Stimulated activated CD8-positive, alpha-beta memory T cell treated with anti-CD3 and anti-CD28 coated beads, Interleukin-7, amount 100 ng/mL, for 1 hour (primary cell): Measurements from ENCODE around the gene HES5.

ENCODE experiments used
- DNase-seq, 2 donors: peaks; one replicate each; pipeline ENCODE4 v3.0.0-alpha.2; 2020; ENCODE audit warnings: low read depth in 2 of 2

The HES5 gene

DNA sequence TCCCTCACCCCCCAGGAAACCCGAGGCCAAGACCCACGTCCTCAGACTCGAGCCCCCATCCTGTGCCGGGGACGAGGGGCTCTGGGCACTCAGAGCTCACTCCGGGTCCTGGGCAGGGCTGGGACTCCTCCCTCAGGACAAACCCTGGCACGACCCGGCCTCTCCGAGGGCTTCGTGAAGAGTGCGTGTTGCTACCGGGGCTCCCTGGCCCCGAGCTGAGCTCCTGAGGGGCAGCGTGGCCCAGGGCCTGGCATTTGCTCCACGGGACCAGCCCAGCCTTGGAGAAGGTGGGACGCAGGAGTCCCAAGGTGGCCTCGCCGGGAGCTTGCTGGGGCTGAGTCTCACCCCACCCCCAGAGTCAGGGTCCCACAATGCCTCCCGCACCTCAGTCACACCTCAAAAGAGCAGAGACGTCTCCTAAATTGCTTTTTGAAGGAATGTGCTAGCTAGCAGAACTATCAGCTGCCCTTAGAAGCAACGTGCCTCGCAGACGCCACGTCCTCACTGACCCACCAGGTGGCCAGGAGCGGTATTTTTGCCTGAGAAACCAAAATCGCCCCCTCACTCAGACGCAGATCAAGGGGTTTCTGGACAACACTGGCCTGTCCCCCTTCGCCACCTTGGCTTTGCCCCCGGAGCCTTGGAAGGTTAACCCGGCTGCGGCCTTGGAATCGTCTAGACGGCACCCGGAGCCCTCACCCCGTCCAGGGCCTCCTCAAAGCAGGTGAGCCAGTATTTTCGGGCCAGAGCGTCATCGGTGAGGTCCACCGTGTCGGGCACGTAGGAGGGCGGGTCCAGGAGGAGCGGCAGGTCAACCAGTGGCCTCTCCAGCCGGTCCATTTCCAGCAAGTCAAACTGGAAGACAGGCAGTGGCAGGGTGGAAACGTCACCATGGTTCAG is 14.9 kb downstream of the HES5 start:
- no peak for DNase-seq

DNA sequence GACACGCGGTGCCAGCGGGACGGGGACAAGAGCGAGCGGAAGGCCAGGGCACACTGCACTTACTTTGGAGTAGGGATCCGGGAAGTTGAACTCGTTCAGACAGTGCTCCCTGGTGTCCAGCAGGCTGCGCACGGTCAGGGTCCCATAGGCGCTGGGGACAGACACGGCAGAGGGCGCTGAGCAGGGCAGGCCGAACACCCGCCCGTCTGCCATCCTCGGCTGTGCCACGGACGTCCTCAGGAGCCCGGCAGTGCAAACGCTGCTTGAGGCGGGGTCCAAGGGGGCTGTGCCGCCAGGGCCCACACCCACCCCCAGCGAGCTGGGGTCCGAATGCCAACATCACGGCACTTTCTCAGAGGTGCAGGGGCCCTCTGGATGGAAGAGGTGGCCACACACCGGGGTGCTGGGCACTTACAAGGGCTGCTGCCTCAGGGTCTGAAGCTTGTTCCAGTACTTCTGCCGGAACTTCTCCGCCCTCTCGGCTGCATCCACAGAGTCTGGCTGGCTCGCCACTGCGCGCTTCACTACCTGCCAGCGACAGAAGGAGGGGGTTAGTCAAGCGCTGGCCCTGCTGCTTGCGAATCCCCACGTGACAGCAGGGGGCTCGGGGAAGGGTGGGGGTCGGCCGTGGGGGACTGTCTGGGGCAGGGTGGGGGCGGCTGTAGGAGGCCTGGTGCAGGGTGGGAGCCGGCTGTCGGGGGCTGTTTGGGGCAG is 16.0 kb downstream of the HES5 start:
- no peak for DNase-seq

DNA sequence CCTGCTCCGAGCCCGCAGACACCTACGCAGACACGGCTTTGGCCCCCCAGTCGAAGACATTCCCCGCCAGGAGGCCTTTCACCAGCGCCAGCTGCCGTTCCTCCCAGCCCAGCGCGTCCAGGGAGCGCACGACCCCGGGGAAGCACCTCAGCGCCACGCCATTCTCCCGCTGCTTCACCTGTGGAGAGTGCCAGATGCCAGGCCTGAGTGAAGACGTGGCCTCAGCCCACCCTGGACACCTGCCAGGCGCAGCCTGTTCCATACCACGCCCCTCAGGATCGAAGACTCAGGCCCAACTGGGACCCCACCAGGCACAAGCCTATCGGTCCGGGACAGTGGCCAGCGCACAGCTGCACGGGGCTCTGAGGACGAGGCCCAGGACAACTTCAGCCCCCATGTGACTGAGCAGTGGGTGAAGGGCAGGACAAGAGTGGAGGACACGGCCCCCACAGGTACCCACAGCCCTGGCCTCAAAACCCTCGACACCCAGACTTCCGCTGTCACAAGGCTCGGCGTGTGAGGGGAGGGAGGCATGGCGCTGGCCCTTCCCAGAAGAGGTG is 17.1 kb downstream of the HES5 start:
- DNase-seq = no peak

DNA sequence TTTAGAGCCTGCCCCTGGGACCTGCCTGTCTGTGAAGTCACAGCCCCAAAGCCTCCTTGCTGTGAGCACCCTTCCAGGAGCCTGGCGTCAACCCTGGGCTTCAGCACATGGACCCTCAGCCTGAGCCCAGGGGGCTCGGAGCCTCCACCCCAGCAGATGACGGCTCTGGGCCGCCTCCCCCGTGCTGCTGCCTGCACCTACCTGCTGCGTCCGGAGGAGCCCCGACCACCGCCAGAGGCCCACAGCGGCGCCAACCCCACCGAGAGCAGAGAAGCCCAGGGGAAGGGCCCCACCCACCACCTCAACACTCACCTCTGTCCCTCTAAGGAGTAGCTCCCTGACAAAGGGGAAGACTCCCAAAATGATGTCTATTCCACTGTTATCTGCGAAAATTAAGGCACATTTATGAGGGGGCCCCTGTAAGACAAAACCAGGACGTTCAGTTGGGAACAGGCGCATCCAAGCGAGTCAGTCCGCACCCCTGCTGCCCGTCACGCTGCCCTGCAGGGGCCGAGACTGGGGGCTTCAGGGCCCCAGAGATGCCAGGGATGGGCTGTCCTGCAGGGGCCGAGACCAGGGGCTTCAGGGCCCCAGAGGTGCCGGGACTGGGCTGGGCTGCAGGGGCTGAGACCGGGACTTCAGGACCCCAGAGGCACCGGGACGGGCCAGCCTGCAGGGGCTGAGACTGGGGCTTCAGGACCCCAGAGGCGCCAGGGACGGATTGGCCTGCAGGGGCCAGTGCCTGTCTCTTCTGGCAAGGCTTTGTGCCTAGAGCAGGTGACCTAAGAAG is 19.5 kb downstream of the HES5 start:
- DNase-seq = no peak

DNA sequence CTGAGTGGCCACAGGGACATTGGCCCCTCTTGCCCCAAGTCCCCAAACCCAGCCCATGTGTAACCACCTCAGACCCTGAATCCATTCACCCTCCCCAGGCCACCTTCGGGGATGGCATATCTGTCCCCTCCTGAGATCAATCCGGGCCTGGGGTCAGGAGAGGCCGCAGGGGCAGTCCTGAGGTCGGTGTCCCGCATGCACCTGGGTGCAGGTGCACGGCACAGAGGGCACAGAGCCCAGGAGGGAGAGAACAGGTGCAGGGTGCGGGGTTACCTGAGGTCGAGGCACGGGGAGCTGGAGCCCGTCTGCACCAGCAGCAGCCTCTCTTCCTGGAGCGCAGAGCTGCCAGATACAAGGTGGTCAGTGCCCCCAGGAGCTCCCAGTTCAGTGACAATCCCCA is 20.5 kb downstream of the HES5 start:
- no peak for DNase-seq

DNA sequence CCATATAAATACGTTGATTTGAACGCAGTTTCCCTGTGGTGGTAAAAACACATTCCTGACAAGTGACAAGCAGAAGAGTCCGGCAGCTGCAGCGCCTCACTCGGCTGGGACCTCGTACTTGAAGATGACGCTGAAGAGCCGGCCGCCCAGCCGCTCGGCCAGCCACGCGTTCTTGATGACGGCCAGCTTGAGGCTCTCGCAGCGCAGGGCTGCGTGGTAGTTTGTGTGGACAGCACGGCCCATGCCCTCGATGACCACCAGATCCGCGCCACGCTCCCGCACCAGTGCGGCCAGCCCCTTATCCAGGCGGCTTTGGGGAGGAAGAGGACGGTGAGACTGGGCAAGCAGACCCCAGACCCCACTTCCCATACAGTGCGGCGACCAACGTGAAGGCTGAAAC is 21.3 kb downstream of the HES5 start:
- no peak for DNase-seq

DNA sequence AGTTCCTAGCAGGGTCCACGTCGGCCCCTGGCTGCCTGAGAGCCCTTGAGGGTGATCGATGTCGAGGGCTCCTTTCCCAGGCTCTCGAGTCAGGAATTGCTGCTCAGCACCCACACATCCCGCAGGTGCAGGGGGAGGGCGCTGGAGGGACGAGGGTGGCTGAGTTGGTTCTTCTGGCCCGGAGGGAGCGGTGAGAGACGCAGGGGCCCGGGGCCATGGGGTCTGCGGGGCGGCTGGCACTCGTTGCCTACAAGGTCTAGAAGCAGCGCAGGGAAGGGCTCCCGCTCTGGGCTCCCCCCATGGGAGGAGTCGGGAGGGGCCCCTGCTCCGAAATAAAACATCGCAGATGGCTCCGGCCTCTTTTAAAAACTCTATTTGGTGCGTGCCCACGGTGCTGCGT is 21.9 kb downstream of the HES5 start:
- DNase-seq = no peak

DNA sequence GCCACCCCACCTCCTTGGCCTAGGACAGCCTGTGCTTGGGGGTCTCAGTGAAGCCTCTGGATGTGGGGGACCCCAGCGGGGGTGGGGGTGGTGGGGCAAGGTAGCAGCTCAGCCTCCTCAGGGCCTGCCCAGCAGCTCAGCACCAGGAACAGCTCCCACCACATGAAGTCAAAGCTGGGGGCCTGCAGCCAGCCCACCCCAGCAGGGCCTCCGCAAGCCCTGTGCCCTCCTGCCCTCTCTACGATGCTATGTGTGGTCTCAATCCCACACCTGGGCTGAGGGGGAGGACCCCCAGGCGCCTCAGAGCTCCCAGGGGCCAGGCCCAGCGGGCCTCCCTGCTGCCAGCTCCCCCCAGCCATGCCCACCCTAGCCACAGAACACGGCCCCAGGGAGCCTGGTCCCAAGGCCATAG is 22.3 kb downstream of the HES5 start:
- DNase-seq = no peak

DNA sequence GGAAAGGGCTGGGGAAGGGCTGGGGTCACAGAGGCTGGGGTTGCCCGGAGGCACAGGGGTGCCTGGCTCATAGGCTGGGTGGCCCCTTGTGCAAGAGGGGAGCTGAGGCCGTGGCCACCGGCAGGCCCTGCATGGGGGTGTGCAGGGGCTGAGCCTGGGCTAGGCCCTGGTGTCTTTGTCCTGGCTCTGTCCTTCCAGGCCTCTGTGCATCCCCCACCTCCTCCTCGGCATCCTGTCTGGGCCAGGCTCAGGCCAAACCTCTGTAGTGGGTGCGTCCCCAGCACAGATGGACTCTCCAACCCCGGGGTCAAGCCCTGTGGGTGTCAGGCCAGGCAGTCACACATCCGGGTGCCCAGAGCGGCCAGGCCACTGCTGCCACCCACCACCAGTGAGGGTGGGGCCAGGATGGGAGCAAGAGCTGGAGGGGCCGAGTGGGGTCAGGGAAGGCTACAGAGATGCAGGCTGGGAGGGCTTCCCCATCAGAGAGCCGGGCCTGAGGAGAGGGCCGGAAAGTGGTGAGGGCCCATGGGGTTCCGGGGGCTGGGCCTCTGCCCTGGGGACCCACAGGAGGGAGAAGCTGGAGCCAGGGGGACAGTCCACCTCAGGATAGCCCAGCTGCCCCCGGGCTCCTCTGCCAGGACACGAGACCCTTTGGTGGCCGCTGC is 23.0 kb downstream of the HES5 start:
- no peak for DNase-seq

DNA sequence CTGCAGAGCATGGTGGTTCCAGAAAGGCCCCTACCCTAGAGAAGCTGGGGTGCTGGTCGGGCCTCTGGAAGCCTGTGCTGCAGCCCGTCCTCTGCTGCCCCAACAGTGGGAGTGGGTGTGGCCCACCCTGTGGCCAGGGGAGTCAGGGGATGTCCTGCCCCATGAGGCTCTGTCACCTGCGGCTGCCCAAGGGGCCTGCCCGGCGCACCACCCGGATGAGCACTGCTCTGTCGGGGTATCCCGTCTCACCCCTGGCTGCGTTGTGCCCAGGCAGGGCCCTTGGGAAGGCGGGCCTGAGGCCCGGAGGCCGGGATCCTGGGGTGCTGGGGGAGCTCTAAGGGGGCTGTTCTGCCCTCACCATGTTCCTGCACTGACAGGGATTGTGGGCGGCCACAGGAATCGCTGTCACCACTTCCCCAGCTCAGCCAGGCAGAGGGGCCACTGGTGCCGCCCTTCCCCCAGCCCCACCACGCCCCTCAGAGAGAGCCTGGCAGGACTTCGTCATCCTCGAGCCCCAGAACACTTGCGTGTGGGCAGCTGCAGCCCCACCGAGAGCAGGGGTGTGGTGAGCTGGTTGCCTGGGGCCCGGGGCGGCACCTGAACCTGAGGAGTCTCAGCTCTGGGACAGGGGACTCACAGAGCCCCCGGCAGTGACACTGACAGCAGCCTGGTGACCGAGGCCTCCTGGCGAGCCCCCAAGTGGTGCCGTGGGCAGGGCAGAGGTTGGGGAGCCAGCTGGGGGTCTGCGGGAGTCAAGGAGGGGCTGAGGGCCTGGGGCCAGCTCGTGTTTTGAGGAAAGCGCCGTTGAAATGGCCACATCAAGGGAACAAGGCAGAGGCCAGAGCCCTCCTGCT is 23.8 kb downstream of the HES5 start:
- DNase-seq = no peak

DNA sequence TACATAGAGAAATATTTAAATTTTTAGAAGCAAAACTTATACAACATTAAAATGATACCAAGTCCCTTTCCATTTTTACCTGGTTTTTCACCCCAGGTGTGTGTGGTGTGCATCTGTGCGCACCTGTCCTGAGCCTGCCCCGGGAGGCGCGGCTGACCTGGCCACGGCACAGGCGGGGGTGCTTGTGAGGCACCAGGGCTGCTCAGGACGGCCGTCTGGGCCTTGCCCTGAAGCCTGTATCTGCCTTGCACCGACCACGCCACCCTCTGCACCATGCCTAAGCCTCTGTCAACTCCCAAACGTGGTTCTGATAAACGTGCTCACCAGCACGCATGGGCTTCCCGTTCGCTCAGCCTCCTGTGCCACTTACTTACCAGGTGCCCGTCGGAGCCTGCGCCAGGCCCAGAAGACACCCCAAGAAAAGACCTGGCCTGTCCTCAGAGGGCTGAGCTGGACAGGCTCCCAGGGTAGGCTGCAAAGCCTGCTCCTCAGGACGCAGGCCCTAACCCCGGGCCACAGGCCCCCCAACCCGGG is 24.5 kb downstream of the HES5 start:
- DNase-seq = no peak

DNA sequence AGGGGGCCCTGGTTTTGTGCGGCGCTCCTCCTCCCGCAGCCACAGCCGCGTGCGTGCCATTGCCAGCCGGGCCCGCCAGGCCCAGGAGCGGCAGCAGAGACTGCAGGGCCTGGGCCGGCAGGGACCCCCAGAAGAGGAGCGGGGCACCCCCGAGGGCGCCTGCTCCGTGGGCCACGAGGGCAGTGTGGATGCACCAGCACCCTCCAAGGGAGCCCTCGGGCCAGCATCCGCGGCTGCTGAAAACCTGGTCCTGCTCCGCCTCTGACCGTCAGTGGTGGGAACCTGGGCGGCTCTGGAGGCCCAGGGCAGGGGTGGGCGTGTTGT is 25.2 kb downstream of the HES5 start:
- no peak for DNase-seq

DNA sequence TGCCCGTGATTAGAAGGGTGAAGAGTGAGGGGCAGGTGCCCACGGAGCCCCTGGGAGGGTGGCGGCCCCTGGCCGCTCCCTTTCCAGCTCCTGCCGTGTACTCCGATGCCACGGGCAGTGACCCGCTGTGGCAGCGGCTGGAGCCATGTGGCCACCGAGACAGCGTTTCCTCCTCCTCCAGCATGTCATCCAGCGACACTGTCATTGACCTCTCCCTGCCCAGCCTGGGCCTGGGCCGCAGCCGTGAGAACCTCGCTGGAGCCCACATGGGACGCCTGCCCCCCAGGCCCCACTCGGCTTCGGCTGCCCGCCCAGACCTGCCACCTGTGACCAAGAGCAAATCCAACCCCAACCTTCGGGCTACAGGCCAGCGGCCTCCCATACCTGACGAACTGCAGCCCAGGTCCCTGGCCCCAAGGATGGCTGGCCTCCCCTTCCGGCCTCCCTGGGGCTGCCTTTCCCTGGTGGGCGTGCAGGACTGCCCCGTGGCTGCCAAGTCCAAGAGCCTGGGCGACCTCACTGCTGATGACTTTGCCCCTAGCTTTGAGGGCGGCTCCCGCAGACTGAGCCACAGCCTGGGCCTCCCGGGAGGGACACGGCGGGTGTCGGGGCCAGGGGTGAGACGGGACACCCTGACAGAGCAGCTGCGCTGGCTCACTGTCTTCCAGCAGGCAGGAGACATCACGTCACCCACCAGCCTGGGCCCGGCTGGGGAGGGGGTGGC is 25.7 kb downstream of the HES5 start:
- no peak for DNase-seq

DNA sequence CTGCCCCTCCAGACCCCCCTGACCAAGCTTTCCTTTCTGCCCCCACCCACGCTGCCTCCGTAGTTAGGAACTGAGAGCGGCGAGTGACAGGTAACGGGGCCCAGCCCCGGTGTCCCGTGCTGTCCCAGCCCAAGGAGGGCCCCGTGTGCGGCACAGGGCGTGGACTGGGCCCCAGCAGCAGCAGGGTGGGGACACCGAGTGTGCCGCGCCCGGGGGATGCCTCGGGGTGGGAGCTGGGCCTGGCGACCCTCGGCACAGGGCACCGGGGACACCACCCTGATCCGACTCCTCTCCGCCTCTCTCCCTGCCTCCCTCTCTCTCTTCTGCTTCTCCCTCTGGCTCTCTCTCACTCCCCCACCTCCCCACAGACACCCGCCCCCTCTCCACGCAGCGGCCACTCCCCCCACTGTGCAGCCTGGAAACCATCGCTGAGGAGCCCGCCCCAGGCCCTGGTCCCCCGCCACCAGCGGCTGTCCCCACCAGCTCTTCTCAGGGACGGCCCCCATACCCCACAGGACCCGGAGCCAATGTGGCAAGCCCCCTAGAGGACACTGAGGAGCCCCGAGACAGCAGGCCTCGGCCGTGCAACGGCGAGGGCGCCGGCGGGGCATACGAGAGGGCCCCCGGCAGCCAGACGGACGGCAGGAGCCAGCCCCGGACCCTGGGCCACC is 26.4 kb downstream of the HES5 start:
- DNase-seq = no peak

DNA sequence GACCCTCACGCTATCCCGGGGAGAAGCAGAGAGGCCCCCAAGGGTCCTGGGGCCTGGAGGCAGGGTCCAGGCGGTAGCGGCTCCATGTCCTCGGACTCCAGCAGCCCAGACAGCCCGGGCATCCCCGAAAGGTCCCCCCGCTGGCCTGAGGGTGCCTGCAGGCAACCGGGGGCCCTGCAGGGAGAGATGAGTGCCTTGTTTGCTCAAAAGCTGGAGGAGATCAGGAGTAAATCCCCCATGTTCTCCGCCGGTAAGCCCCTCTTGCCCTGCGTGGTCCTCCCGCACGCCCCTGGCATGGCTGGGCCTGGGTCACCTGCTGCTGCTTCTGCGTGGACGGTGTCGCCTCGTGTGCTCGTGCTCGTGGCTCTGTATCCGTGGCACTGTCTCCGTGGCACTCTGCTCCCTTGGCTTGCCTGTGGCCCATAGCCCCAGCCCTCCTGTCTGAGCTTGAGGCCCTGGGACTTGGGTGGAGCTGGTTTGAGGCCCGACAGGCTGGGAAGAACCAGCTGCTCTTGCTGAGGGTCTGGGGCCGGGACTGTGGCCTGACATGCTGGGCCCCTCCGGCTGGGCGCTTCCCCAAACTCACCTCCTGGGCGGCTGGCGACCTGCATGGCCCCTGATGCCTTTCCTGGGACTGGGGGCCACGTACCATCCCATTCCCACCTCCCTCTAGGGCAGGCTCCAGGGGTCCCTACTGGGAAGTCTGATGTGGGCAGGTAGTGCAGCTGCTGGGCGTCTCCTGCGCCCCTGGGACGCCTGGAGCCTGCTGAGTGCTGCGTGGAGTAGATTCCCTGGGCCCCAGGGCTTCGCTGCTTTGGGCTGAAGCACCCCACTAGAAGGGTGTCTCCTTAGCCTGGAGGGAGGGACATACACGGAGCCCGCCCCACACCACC is 27.2 kb downstream of the HES5 start:
- no peak for DNase-seq

DNA sequence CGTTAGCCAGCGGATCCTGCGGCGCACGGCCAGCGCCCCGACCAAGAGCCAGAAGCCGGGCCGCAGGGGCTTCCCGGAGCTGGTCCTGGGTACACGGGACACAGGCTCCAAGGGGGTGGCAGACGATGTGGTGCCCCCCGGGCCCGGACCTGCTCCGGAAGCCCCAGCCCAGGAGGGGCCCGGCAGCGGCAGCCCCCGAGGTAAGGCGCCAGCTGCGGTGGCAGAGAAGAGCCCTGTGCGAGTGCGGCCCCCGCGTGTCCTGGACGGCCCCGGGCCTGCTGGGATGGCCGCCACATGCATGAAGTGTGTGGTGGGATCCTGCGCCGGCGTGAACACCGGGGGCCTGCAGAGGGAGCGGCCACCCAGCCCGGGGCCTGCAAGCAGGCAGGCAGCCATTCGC is 27.9 kb downstream of the HES5 start:
- no peak for DNase-seq

DNA sequence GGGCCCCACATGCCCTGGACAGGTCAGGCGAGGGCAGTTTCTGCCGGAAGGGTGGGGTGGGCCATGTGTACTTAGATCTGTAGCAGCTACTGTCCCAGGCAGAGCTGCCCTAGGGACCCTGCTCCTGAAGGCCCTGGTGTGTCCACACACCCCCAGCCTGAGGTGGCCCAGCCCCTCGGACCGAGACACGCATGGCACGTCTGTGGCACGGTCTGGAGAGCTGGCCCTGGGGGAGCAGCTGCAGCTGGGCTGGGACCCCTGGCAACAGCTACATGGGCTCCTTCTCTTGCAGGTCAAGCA is 28.3 kb downstream of the HES5 start:
- DNase-seq = no peak

DNA sequence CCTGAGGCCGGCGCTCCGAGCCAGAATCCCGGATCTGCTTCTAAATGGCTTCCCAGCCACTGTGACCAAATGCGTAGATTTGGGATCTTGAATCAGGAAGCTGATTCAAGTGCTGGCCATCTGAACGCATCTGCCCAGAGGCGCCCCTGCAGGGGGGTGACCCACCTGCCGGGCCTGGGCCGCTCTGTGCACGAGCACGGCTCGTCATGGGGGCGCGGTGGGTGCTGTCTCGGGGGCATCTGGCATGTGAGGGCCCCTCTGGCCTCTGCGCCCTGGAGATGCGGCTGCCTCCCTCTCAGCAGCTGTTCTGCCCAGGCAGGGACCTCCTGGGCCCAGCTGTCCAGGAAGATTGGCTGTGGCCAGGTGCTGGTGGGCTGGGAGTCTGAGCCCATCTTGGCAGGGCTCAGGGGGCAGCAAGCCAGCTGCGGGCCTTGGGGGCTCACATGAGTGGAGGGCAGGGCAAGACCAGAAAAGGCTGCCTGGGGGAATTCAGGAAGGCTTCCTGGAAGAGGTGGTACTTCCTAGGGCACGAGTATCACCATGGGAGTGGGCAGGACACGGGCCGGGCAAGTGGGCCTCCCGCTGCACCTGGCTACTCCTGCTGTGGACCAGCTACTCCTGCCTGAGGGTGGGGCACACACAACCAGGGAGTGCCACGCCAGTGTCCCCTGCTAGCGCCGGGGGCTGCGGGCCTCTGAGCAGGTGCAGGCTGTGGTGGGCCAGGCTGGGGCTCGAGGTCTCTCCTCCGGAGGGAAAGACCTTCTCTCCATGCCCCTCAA is 28.8 kb downstream of the HES5 start:
- no peak for DNase-seq
